Endothelial cell (in vitro differentiated cells): ENCODE measurements around the gene PPIA. TPM values are rescaled to one million over a fixed set of nuclear protein-coding genes. Genes with fewer than 3 reads are reported as not detected.

ENCODE experiments used
- DNase-seq: peaks from one replicate; pipeline ENCODE4 v3.0.0; 2021; ENCODE audit warnings: low spot score
- H3K27ac Mint-ChIP-seq: one replicate; pipeline ENCODE4 v1.8.0; 2021; ENCODE audit warnings: mixed read lengths, inconsistent platforms; ENCODE audit not compliant: unreplicated experiment
- H3K27me3 Mint-ChIP-seq: one replicate; pipeline ENCODE4 v1.8.0; 2021; ENCODE audit warnings: mild to moderate bottlenecking, moderate library complexity, mixed read lengths, inconsistent platforms; ENCODE audit not compliant: unreplicated experiment
- H3K36me3 Mint-ChIP-seq: one replicate; pipeline ENCODE4 v1.8.0; 2021; ENCODE audit warnings: mild to moderate bottlenecking, low read depth, mixed read lengths, inconsistent platforms; ENCODE audit not compliant: unreplicated experiment
- H3K4me1 Mint-ChIP-seq: one replicate; pipeline ENCODE4 v1.8.0; 2021; ENCODE audit warnings: mild to moderate bottlenecking, mixed read lengths, inconsistent platforms; ENCODE audit not compliant: unreplicated experiment
- H3K4me3 Mint-ChIP-seq: one replicate; pipeline ENCODE4 v1.8.0; 2021; ENCODE audit warnings: mild to moderate bottlenecking, mixed read lengths, inconsistent platforms; ENCODE audit not compliant: unreplicated experiment
- H3K9me3 Mint-ChIP-seq: one replicate; pipeline ENCODE4 v1.8.0; 2021; ENCODE audit warnings: mixed read lengths, inconsistent platforms; ENCODE audit not compliant: unreplicated experiment
- total RNA-seq: library from RNA; stranded (reverse); fragmentation: NEBNext Ultra II Directional; extraction: Animal tissue kit (Norgen Biotek cat#: 25700); gene quantifications from one replicate; pipeline ENCODE4 v1.2.1, GENCODE V29; 2021; ENCODE audit not compliant: unreplicated experiment
- TF ChIP-seq, protein P1 (sequence below): fragments of 200-600 bp; sonication (generic); IDR thresholded peaks from one replicate; pipeline ENCODE4 v1.5.0; 2021; ENCODE audit warnings: antibody characterized with exemption; ENCODE audit not compliant: unreplicated experiment

The PPIA gene
- total RNA-seq, 1 donor from 2014 or later, result 1,721 TPM

DNA sequence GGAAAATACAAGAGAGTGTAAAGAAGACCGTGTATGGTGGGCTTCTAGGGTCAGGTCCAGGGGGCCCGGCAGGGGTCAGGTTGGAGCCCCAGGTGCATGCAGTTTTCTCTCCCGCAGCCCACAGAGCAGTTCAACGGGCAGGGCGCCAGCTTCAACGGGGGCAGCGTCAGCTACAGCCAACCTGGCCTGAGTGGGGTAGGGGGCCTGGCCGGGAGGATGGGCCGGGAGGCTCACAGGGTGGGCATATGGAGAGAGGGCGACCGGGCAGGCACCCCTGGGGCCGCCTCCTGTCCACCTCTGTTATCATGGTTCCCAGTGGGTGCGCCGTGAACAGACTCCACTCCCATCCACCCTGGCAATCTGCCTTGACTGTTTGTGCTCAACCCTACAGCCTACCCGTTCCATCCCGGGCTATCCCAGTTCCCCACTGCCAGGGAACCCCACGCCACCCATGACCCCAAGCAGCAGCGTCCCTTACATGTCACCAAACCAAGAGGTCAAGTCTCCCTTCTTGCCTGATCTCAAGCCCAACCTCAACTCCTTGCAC, 36.4 kb upstream of the PPIA start:
- peaks cover 3% of the 10 kb centered on the region for H3K27me3 Mint-ChIP-seq
- peak overlapping the region; percentile 7 for H3K4me3 Mint-ChIP-seq
- H3K36me3 Mint-ChIP-seq, result peaks cover 22% of the 10 kb centered on the region
- no peaks in the 10 kb centered on the region for H3K9me3 Mint-ChIP-seq
- TF ChIP-seq, protein P1, sequence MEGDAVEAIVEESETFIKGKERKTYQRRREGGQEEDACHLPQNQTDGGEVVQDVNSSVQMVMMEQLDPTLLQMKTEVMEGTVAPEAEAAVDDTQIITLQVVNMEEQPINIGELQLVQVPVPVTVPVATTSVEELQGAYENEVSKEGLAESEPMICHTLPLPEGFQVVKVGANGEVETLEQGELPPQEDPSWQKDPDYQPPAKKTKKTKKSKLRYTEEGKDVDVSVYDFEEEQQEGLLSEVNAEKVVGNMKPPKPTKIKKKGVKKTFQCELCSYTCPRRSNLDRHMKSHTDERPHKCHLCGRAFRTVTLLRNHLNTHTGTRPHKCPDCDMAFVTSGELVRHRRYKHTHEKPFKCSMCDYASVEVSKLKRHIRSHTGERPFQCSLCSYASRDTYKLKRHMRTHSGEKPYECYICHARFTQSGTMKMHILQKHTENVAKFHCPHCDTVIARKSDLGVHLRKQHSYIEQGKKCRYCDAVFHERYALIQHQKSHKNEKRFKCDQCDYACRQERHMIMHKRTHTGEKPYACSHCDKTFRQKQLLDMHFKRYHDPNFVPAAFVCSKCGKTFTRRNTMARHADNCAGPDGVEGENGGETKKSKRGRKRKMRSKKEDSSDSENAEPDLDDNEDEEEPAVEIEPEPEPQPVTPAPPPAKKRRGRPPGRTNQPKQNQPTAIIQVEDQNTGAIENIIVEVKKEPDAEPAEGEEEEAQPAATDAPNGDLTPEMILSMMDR, result no peak
- H3K4me1 Mint-ChIP-seq, result no peaks in the 10 kb centered on the region
- no peak for DNase-seq
- H3K27ac Mint-ChIP-seq, result no peak overlapping the region

DNA sequence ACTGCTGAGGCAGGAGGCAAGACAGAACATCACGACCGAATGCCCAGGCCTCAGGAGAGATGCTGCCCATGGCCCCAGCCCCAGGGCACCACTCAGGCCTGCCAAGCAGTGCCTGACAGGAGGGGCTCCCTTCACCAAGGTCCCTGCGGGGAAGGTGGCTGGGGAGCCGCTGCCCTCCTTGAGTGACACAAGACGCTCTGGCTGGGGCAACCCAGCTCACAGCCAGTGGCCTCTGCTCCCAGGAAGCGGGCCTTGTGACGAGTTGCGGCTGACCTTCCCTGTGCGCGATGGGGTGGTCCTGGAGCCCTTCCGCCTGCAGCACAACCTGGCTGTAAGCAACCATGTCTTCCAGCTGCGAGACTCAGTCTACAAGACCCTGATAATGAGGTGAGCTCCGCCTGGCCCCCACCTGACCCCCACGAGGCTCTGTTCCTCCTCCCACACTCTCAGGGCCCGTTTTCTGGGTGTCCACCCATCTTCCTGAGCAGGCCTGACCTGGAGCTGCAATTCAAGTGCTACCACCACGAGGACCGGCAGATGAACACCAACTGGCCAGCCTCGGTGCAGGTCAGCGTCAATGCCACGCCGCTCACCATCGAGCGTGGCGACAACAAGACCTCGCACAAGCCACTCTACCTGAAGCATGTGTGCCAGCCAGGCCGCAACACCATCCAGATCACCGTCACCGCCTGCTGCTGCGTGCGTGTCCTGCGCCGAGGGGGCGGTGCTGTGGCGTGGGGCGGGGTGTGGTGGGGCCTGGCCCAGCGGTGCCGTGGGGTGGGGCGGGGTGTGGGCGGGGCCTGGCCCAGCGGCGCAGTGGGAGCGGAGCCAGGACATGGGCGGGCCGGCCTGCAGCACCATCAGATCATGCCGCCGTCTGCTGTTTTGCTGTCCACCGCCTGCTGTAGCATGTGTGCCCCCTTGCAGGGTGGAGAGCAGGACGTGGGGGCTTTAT, 35.0 kb upstream of the PPIA start:
- no peak overlapping the region for H3K27ac Mint-ChIP-seq
- H3K36me3 Mint-ChIP-seq, result peaks cover 22% of the 10 kb centered on the region
- no peaks in the 10 kb centered on the region for H3K4me1 Mint-ChIP-seq

DNA sequence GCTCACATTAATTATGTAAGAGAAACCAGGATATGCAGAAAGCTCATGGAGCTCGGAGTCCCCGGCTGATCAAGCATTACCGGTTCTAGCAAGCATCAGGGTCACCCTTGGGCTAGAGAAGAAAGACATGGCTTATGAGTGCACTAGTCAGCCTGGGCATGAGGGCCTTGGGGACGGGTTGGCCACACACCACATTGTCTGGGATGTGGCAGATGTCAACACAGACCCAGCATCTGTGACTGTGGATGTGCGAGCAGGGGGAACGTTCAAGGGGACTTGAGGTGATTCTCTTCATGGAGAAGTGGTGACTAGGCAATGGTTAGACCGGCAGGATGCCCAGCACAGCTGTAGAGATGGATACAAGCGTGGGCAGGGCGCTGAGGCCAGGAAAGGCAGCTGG, 34.2 kb upstream of the PPIA start:
- Mint-ChIP-seq H3K27me3 (peaks cover 1% of the 10 kb centered on the region), H3K36me3 (peaks cover 25% of the 10 kb centered on the region), H3K4me3 (peak overlapping the region; percentile 42), H3K27ac (no peak overlapping the region), H3K9me3 (no peaks in the 10 kb centered on the region), H3K4me1 (no peaks in the 10 kb centered on the region)
- TF ChIP-seq, protein P1, result no peak
- DNase-seq, result no peak

More for the DNA sequence above, 35.0 kb upstream of the PPIA start:
- H3K4me3 Mint-ChIP-seq, result peak overlapping the region; percentile 42
- H3K27me3 Mint-ChIP-seq, result peaks cover 1% of the 10 kb centered on the region
- H3K9me3 Mint-ChIP-seq, result no peaks in the 10 kb centered on the region
- no peak for DNase-seq
- TF ChIP-seq, protein P1, result no peak

DNA sequence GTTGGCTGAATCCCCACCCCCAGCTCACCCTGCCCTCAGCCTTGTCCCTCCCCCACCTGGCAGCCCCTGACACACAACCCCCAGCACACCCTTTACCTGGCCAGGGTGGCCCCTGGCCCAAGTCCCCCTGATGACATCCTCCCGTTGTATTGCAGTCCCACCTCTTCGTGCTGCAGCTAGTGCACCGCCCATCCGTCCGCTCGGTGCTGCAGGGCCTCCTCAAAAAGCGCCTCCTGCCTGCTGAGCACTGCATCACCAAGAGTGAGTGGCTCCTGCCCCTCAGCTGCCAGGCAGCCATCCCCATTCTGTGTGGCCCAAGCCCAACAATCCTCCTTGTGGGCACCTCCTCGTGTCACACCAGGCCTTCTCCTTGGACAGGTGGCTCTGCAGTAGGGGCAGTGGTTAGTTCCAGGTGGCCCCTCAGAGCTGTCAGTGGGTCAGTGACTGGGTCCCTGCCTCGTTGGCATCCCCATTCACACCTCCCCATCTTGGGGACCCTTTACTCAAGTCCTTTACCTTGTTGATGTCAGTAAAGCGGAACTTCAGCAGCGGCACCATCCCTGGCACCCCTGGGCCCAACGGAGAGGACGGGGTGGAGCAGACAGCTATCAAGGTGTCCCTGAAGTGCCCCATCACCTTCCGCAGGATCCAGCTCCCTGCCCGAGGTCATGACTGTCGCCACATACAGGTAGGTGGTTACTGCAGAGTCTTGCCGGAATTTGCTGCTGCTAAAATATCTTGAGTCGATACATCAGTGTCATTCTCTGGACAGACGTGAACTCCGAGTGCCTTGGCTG, 33.6 kb upstream of the PPIA start:
- H3K36me3 Mint-ChIP-seq, result peaks cover 32% of the 10 kb centered on the region
- H3K4me3 Mint-ChIP-seq, result no peak overlapping the region
- H3K4me1 Mint-ChIP-seq, result no peaks in the 10 kb centered on the region
- H3K27ac Mint-ChIP-seq, result no peak overlapping the region
- H3K27me3 Mint-ChIP-seq, result no peaks in the 10 kb centered on the region
- H3K9me3 Mint-ChIP-seq, result no peaks in the 10 kb centered on the region
- TF ChIP-seq, protein P1, result no peak
- DNase-seq, result no peak
